Activated T-cell treated with anti-CD3 and anti-CD28 coated beads, Interleukin-2, amount 50 U/mL, for 48 hours (primary cell): ENCODE data around the gene EXD1.
A peak's percentile ranks its signal among the peaks of the same experiment; 100 is the strongest.
"Not testable (repeated sequence)": the region's sequence is repeated elsewhere in the genome, so short reads cannot be mapped to it uniquely, and the experiment has no call there.

Experiments used
- DNase-seq, 2 experiments: peaks; one replicate each; pipeline ENCODE4 v3.0.0-alpha.2; 2020

Gene EXD1, protein sequence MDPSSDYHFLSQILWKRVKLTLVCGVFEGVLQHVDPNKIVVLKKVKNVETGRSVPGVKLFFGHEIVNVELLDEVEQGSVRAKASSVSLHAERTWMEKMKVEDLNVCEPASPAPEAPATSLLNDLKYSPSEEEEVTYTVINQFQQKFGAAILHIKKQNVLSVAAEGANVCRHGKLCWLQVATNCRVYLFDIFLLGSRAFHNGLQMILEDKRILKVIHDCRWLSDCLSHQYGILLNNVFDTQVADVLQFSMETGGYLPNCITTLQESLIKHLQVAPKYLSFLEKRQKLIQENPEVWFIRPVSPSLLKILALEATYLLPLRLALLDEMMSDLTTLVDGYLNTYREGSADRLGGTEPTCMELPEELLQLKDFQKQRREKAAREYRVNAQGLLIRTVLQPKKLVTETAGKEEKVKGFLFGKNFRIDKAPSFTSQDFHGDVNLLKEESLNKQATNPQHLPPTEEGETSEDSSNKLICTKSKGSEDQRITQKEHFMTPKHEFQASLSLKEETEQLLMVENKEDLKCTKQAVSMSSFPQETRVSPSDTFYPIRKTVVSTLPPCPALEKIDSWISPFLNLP

GRCh38 chr15:41230650-41231421 is at the start of gene EXD1, which contains the start of gene CHP1:
EXD1 (minus strand) TSS chr15:41230757; CDS start chr15:41226575, 4,182 bp downstream.
CHP1 (plus strand) TSS chr15:41231268; CDS start chr15:41231383, 115 bp downstream.
- DNase-seq: peak; percentile 98

- DNase-seq: no peak
Observed at GRCh38 chr15:41279535-41280283, 49.2 kb upstream of the EXD1 start.

- no peak for DNase-seq
Observed at GRCh38 chr15:41278319-41278718, 47.8 kb upstream of the EXD1 start.

GRCh38 chr15:41276831-41277230 is 46.3 kb upstream of the EXD1 start:
- DNase-seq: no peak

DNA sequence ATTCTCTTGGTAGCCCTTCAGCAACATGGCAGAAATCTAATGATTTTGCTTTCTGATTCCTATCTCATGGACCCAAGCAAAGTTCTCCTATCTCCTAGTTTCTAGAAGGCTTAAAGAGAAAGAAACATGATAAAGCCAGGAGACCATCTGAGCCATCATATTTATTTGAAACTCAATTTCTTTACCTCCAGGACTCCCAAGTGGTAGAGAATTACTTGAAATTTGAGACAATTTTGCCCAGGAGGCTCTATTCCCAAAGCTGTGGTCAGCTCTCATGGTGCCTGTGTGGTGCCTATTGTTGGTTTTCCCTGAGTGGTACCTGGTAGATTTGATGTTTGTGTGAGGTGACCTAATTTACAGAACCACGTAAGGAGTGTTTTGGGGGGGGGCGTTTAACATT is 39.3 kb upstream of the EXD1 start:
- DNase-seq: no peak

DNA sequence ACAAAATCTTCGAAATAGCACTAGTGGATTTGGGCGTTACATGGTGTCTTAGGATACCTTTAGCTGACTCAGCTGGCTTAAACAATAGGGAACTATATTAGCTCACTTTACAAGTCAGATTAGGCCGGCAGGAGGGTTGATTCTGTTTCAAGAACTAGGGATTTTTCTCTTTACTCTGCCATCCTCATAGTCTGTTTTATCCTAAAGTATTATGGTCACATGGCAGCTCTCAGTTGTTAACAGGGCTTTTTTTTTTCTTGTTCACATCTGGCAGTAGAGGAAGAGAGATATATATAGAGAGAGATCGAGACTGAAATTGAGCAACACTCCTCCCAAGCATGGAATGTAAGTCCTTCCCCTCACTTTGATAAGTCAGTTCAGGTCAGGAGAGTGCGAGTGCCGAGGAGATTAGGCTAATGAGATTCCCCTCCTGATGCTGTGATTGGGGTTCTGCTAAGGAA is 33.4 kb upstream of the EXD1 start:
- DNase-seq: no peak

GRCh38 chr15:41262571-41262970 is 32.0 kb upstream of the EXD1 start:
- DNase-seq: no peak

DNA sequence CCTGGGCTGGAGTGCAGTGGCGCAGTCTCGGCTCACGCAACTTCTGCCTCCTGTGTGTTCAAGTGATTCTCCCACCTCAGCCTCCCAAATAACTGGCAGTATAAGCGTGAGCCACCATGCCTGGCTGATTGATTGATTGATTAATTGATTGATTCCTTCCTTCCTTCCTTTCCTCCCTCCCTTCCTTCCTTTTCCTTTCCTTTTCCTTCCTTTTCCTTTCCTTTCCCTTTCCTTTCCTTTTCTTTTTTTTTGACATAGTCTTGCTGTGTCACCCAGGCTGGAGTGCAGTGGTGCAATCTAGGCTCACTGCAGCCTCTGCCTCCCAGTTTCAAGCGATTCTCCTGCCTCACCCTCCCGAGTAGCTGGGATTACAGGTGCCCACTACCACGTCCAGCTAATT is 30.4 kb upstream of the EXD1 start:
- not testable (repeated sequence) for DNase-seq

DNA sequence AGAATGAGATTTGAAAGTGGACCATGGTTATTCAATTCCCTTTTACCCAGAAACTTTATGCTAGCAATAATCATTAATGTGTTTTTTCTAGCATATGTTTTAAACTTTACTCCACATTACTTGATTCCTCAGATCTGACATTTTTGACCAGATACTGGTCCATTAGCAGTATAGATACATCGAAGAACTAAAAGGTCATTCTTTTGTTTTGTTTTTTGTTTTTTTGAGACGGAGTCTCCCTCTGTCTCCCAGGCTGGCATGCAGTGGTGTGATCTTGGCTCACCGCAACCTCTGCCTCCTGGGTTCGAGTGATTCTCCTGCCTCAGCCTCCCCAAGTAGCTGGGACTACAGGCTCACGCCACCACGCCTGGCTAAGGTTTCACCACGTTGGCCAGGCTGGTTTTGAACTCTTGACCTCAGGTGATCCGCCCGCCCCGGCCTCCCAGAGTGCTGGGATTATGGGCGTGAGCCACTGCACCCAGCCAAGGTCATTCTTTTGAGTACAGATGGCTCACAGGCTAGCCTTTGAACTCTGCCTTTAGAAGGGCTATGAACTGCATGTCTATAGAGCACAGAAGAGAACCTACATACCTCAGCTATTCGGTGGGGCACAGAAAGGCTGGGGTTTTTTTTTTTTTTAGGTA is 29.1 kb upstream of the EXD1 start:
- no peak for DNase-seq

DNA sequence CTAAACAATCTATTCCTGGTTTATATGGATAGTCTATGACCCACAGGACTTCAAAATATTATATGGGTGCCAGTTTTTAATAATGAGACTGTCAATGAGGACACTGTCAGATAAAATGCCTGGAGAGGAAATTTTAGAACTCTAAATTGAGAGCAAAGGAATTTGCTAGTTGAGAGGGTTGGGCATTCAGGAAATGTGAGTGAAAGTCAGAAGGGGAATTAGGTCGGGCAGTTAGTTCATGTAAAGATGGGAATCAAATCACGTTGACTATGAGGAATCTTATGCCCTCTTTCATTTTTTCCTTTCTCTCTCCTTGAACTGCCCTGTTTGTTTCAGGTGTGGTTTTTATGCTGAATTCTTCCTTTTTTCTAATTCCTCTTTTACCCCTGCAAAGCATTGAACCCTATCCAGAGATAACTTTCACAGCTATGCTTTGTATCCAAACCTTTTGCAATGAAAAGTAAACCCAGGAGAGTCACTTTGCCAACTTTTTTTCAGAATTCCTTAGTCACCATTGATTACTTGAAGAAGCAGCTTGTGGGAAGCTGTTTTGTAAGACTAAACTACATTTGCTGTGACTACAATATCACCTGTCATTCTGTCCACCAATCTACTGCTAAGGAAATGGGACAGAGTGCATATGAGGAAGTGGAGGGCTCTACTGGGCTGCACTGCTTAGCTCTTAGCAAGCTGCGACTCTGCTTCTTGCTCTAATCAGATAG is 28.4 kb upstream of the EXD1 start:
- DNase-seq: no peak

- DNase-seq: no peak
Observed at GRCh38 chr15:41256577-41257038, 26.1 kb upstream of the EXD1 start.

DNA sequence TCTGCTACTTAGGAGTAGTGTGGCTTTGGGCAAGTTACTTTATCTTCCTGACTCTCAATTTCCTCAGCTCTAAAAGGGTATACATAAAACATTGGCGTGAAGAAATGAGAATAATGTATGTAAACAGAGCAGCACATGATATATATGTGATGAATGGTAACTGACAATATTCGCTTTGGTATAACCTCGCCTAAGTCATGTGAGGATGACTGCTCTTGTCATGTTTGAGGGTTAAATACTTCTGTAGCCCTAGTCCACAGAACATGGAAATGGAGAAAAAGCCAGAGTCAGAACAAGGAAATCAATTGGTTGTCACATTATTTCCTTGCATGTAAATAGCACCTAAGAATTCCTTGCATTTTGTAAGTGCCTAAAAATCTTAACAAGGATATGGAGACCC is 25.5 kb upstream of the EXD1 start:
- DNase-seq: no peak

DNA sequence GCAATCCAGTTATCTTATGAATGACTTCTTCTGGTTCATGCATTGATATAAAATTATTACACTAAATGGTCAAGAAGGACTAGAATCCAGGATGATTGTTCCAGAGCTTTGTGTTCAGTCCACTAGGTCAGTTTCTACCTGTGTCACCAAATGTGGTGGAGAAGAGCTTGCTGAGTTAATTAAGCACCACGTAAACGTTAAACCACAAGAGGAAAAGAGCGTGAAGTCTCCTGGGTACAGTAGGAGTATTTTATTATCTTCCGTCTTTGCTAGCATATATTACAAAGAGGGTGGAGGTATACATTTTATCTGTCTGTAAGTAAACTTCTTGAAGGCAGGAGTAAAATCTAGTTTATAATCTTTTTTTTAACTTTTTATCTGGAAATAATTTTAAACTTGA is 24.0 kb upstream of the EXD1 start:
- no peak for DNase-seq

- no peak for DNase-seq
Observed at GRCh38 chr15:41251411-41251810, 20.9 kb upstream of the EXD1 start.

DNA sequence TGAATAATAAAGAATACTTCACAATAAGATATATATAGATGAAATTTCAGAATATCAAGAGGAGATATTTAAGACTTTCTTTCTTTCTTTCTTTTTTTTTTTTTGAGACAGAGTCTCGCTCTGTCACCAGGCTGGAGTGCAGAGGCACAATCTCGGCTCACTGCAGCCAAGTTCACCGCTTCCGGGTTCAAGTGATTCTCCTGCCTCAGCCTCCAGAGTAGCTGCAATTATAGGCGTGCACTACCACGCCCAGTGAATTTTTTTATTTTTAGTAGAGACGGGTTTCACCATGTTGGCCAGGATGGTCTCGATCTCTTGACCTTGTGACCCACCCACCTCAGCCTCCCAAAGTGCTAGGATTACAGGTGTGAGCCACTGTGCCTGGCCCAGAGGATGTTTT is 20.2 kb upstream of the EXD1 start:
- not testable (repeated sequence) for DNase-seq

- no peak for DNase-seq
Observed at GRCh38 chr15:41241221-41241964, 10.8 kb upstream of the EXD1 start.

DNA sequence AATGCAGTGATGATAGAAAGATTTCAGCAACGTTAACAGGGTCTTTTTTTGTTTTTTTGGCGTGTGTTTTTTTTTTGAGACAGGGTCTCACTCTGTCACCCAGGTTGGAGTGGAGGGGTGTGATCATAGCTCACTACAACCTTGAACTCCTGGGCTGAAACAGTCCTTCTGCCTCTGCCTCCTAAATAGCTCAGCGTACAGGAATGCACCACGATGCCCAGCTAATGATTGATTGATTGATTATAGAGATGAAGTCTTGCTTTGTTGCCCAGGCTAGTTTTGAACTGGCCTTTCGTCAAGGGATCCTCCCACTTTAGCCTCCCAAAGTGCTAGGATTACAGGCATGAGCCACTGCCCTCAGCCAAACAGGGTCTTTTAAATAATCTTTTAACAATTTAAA is 7.5 kb upstream of the EXD1 start:
- no peak for DNase-seq

- no peak for DNase-seq
Observed at GRCh38 chr15:41235929-41236328, 5.4 kb upstream of the EXD1 start.

DNA sequence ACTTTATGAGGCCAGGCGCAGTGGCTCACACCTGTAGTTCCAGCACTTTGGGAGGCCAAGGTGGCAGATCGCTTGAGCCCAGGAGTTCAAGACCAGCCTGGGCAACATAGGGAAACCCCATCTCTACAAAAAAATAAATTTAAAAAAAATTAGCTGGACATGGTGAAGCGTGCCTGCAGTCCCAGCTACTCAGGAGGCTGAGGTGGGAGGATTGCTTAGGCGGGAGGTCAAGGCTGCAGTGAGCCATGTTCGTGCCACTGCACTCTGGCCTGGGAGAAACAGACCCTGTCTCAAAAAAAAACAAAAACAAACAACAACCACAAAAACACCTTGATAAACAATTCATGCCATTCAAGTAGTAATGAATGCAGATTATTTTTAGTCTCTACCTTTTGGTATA is 4.7 kb upstream of the EXD1 start:
- not testable (repeated sequence) for DNase-seq

- DNase-seq: no peak
Observed at GRCh38 chr15:41233367-41233771, 2.8 kb upstream of the EXD1 start.
